ENCODE results near the gene TUBA8. TPM values are rescaled to one million over a fixed set of nuclear protein-coding genes. Genes with fewer than 3 reads are reported as not detected.

Gene TUBA8
- total and polyA plus RNA-seq, 5 experiments from 2014 or later, result 0.80 to 3.9 (median 2.1) TPM; not detected in 1

DNA sequence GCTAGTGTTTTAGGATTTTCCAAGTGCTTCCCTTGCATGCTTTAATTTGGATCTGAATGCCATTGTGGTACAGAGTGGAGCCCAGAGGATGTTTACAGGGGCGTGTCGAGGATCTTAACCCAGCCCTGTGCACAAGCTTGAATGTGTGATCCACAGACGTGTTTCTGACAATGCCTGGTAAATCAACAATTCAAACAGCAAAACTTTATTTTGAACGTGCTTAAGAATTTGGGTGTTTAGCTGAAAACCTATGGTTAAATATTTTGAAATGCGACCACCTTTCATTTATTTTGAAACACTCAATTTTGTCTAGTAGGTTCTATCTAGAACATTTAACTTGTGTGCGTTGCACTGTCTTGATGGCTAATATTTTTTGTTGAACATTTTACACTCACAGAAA lies 1.8 kb downstream of the TUBA8 start:
- Mint-ChIP-seq H3K9me3 (peaks cover 0 to 5% (median 0%) of the 10 kb centered on the region in 9 donors), H3K36me3 (peaks cover 0 to 4% (median 0%) of the 10 kb centered on the region in 3 donors), H3K4me1 (peaks cover 21 to 38% (median 28%) of the 10 kb centered on the region in 4 donors), H3K4me3 (no peak overlapping the region), H3K27ac (no peak overlapping the region), H3K27me3 (peaks cover 16 to 47% (median 28%) of the 10 kb centered on the region in 5 donors)
- ATAC-seq (no peak), DNase-seq (no peak)
- POLR2A ChIA-PET, result no interaction called here

DNA sequence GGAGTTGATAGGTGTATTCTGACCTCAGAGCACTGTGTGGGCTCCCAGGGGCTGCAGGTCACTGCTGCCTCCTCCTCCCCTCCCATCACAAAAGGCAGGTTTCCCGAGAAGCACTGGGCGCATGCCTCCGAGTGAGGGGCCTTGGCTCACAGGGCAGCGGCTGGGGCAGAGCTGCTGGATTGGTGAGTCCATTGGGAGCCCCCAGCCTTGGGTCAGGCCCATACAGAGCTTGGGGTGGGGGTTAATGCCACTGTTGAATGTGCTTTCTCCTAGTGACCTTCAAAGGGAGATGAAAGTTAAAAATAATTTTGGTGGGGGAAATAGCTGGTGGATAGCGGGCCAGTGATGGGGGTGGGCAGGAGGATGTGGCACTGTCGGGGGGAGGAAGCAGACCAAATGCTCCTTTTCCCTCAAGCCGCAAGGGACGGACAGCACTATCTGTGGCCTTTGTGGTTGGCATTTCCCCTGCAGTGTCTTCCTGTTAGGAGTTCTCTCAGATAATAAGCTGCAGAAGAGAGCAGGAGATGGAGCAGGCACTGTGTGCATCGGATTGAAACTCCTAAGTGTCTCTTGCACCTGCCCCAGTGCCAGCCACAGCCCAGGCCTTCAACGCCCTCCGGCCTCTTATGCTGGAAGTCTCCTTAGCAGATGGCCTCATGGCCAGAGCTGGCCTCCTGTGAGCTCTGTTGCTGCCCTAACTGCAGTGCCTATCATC lies 3.2 kb downstream of the TUBA8 start:
- peak overlapping the region in 5 of 10 donors; percentile 12 to 65 (median 55) for H3K4me3 Mint-ChIP-seq
- peak in 1 of 2 donors; percentile 10 for ATAC-seq
- DNase-seq, result no peak
- peaks cover 16 to 45% (median 28%) of the 10 kb centered on the region in 5 donors for H3K27me3 Mint-ChIP-seq
- POLR2A ChIA-PET, result interaction anchor here (0.5 kb wide), 1 partner anchor 70 kb away, joined by 3 read pairs; no protein-coding TSS in a partner anchor
- H3K27ac Mint-ChIP-seq, result peak overlapping the region in 4 of 10 donors; percentile 12 to 69 (median 64)
- peaks cover 0 to 4% (median 0%) of the 10 kb centered on the region in 3 donors for H3K36me3 Mint-ChIP-seq
- peaks cover 21 to 38% (median 28%) of the 10 kb centered on the region in 4 donors for H3K4me1 Mint-ChIP-seq
- no peaks in the 10 kb centered on the region for H3K9me3 Mint-ChIP-seq

DNA sequence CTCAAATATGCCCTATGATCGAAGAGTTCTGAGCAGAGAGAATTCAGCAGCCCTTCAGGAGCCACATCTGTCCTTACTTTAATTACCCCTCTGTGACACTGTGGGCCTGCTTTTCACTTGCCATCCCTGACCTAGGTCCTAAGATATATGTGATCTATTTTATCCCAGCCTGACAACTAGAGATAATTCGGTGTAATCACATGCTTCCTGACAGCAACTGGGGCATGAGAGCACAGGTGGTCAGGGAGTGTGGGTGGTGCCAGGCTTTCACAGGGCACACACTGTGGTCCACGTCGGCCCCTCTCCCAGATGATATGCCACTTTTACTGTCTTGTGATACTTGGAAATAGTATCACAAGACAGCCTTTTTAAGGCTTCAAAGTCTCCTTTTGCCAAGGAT lies 3.9 kb downstream of the TUBA8 start:
- Mint-ChIP-seq H3K4me3 (peak overlapping the region in 5 of 10 donors; percentile 4 to 65 (median 52)), H3K9me3 (no peaks in the 10 kb centered on the region), H3K36me3 (peaks cover 0 to 4% (median 0%) of the 10 kb centered on the region in 3 donors), H3K27me3 (peaks cover 13 to 38% (median 25%) of the 10 kb centered on the region in 5 donors), H3K27ac (peak overlapping the region in 3 of 10 donors; percentile 12 to 69 (median 69)), H3K4me1 (peaks cover 22 to 37% (median 29%) of the 10 kb centered on the region in 4 donors)
- DNase-seq (no peak), ATAC-seq (no peak)
- POLR2A ChIA-PET, result no interaction called here

DNA sequence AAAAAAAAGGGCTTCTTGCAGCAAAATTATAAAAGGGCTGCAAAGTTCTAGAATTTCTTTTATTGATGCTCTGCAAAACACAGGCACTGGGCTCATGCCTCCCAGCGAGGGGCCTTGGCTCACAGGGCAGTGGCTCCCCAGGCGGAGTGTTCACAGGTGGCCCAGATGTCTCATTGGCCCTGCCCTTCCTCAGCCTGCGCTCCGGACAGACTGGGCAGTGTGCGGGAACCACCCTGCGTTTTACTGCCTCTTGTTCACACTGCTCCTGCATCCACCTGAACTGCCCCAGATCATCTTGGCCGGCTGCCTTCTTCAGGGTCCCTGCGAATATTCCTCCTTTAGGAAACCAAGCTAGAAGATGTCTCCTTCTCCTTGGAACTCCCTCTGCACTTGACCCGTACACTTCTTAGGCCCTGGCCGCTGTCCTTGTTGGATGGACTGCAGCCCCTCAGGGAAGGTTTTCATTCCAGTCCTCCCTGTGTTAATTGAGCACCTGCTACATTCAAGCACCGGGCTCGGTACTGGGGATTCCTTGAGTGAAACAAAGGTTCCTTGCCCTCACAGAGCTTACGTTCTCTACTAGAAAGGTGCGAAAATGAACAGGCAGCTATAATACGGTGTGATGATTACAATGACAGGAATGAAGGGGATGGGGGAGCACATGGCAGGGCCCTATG lies 4.5 kb downstream of the TUBA8 start:
- H3K36me3 Mint-ChIP-seq, result peaks cover 0 to 4% (median 0%) of the 10 kb centered on the region in 3 donors
- no peaks in the 10 kb centered on the region for H3K9me3 Mint-ChIP-seq
- no peak overlapping the region for H3K27ac Mint-ChIP-seq
- peaks cover 18 to 35% (median 24%) of the 10 kb centered on the region in 4 donors for H3K4me1 Mint-ChIP-seq
- peaks cover 8 to 32% (median 18%) of the 10 kb centered on the region in 5 donors for H3K27me3 Mint-ChIP-seq
- H3K4me3 Mint-ChIP-seq, result no peak overlapping the region
- DNase-seq (no peak), ATAC-seq (no peak)
- POLR2A ChIA-PET, result no interaction called here

DNA sequence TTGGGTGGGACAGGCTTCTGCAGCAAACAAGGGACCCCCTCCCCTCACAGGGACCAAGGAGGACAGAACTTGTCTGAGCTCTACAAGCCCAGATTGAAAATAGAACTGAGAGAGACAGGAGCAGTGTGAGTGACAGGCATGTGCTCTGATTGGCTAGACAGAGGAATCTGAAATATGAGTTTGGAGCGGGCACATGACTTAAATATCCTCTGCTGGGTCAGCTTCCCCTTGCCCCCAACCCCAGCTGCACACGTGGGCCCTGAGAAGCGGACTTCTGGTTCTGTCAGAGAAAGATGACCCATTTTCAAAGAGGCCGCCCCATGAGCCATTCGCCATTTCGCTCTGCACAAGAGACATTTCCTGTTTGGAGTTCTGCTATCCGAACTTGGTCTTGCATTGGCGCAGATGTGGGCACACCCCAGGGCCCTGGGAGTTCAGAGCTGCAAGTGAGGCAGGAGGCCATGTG lies 5.3 kb downstream of the TUBA8 start:
- no peak overlapping the region for H3K4me3 Mint-ChIP-seq
- peak overlapping the region in 2 of 10 donors; percentile 53 to 56 for H3K27ac Mint-ChIP-seq
- ATAC-seq (no peak), DNase-seq (no peak)
- peaks cover 0 to 4% (median 0%) of the 10 kb centered on the region in 3 donors for H3K36me3 Mint-ChIP-seq
- H3K27me3 Mint-ChIP-seq, result peaks cover 8 to 24% (median 13%) of the 10 kb centered on the region in 5 donors
- POLR2A ChIA-PET, result no interaction called here
- H3K9me3 Mint-ChIP-seq, result no peaks in the 10 kb centered on the region
- peaks cover 16 to 30% (median 20%) of the 10 kb centered on the region in 4 donors for H3K4me1 Mint-ChIP-seq

DNA sequence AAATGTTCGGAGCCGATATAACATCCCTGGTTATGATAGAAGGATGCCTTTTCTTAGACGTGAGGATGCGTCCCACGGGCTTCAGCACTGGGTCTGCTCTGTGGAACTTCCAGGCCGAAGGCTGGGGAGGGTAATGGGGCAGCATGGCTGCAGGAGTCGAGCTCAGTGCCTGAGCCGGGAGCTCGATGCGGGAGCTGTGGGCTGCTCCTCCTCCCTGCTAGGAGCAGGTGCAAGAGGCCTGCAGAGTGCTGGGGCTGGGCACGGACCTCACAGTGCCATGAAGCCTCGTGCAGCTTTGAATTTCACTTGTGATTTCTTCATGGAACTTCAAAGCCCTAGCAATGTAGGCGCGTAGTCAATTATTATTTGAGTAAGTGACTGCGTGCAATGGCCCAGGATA lies 6.0 kb downstream of the TUBA8 start:
- Mint-ChIP-seq H3K4me3 (no peak overlapping the region), H3K4me1 (peaks cover 16 to 30% (median 18%) of the 10 kb centered on the region in 4 donors), H3K36me3 (peaks cover 0 to 4% (median 0%) of the 10 kb centered on the region in 3 donors), H3K27ac (no peak overlapping the region), H3K27me3 (peaks cover 7 to 17% (median 8%) of the 10 kb centered on the region in 5 donors), H3K9me3 (no peaks in the 10 kb centered on the region)
- POLR2A ChIA-PET, result no interaction called here
- DNase-seq (no peak), ATAC-seq (no peak)

DNA sequence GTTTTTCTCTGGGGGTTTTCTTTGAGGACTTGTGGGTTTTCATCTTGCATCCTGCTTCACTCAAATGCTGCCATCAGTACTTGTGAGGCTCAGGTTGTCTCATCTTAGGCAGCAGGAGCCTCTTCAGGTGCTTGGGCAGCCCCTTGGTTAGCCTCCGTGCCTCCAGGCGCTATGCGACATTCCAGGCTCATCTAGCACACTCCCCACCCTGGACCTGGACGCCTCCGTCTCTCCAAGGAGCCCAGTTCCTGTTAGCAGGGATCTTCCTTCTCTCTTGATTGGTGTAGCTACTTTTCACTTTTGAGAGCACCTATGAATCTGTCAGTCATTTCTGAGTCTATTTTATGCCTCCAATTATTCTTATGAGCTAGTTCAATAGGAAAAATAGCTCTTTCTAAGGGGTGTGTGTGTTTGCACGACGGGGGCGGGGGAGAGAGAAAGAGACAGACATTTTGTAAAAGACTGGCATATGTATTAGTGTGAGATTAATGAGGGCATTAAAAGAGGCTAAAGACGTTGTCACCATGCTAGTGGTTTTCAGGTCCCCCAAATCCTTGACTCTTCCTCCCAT lies 7.8 kb downstream of the TUBA8 start:
- no peaks in the 10 kb centered on the region for H3K9me3 Mint-ChIP-seq
- peak overlapping the region in 1 of 10 donors; percentile 48 for H3K27ac Mint-ChIP-seq
- no peak for ATAC-seq
- no peak overlapping the region for H3K4me3 Mint-ChIP-seq
- peaks cover 0 to 4% (median 0%) of the 10 kb centered on the region in 3 donors for H3K36me3 Mint-ChIP-seq
- H3K4me1 Mint-ChIP-seq, result peaks cover 13 to 27% (median 17%) of the 10 kb centered on the region in 4 donors
- DNase-seq, result no peak
- H3K27me3 Mint-ChIP-seq, result peaks cover 7 to 12% (median 7%) of the 10 kb centered on the region in 5 donors
- POLR2A ChIA-PET, result no interaction called here

DNA sequence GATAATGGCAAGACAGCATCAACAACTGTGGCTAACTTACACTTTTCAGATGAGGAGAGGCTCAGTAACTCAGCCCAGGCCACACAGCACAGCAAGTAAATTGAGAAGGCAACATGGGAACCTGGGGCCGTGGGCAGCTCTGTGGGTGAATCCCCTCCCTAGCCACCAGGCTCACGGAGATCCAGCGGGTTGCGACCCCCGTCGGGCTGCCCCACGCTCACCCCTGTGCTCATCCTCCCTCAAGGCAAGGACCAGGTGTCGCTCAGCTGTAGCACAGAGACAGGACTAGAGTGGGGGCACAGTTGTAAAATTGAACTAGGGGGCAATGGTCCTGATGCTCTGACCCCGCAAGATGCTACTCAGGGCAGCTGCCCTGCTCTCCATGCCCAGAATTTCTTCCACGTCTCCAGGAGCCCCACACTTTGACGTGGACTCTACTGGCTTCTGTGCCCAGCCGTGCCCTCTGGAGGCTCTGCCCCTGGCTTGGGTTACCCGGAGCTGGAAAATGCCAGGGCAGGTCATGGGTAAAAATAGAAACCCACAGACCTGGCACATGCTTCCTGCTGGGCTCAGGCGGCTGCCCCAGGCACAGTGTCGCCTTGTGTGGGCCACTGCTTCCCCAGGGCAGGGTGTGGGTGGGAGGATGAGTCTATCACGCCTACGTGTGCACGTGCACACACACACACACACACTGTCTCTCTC lies 9.0 kb downstream of the TUBA8 start:
- Mint-ChIP-seq H3K27ac (no peak overlapping the region), H3K4me3 (no peak overlapping the region), H3K4me1 (peaks cover 2 to 16% (median 7%) of the 10 kb centered on the region in 4 donors), H3K9me3 (no peaks in the 10 kb centered on the region), H3K36me3 (no peaks in the 10 kb centered on the region), H3K27me3 (peaks cover 0 to 2% (median under 1%) of the 10 kb centered on the region in 5 donors)
- ATAC-seq, result no peak
- POLR2A ChIA-PET, result no interaction called here
- DNase-seq, result no peak

DNA sequence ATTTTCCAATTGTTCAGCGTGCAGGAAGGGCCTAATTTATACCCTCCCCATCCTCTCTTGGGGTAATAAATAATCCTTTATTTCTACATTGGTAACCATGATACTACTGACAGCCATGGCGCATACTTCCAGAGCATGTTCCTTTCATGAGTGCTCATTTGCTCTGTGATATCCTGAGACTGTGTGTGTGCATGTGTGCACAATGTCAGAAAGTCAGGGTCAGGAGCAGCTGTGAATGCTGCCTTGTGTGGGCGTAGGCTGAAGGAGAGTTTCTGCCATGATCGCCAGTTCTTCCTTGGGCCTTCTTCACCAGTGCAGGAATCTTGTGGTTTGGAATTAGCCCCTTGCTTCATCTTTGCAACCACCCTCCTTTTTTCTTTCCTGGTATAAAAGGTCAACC lies 10.2 kb downstream of the TUBA8 start:
- POLR2A ChIA-PET, result no interaction called here
- no peak overlapping the region for H3K4me3 Mint-ChIP-seq
- H3K27ac Mint-ChIP-seq, result no peak overlapping the region
- H3K4me1 Mint-ChIP-seq, result peaks cover 0 to 9% (median 6%) of the 10 kb centered on the region in 4 donors
- no peaks in the 10 kb centered on the region for H3K9me3 Mint-ChIP-seq
- ATAC-seq (no peak), DNase-seq (no peak)
- H3K27me3 Mint-ChIP-seq, result peaks cover 0 to 2% (median 0%) of the 10 kb centered on the region in 5 donors
- no peaks in the 10 kb centered on the region for H3K36me3 Mint-ChIP-seq

DNA sequence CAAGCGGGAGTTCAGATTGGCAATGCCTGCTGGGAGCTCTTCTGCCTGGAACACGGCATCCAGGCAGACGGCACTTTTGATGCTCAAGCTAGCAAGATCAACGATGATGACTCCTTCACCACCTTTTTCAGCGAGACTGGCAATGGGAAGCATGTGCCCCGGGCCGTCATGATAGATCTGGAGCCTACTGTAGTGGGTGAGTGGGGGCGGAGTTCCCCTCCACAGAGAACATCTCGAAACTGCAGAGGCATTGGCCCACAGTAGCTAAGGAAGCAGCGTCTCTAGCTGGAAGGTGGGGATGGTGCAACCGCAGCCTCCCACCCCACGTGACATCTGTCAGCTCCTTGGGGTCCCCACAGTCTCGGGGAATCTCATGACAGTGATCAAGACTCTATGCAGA lies 10.9 kb downstream of the TUBA8 start:
- POLR2A ChIA-PET, result no interaction called here
- no peak for DNase-seq
- H3K4me1 Mint-ChIP-seq, result peaks cover 0 to 9% (median 6%) of the 10 kb centered on the region in 4 donors
- H3K27ac Mint-ChIP-seq, result no peak overlapping the region
- H3K27me3 Mint-ChIP-seq, result peaks cover 0 to 2% (median 0%) of the 10 kb centered on the region in 5 donors
- ATAC-seq, result no peak
- peaks cover under 1 to 3% (median 3%) of the 10 kb centered on the region in 3 donors for H3K36me3 Mint-ChIP-seq
- H3K4me3 Mint-ChIP-seq, result no peak overlapping the region
- no peaks in the 10 kb centered on the region for H3K9me3 Mint-ChIP-seq

DNA sequence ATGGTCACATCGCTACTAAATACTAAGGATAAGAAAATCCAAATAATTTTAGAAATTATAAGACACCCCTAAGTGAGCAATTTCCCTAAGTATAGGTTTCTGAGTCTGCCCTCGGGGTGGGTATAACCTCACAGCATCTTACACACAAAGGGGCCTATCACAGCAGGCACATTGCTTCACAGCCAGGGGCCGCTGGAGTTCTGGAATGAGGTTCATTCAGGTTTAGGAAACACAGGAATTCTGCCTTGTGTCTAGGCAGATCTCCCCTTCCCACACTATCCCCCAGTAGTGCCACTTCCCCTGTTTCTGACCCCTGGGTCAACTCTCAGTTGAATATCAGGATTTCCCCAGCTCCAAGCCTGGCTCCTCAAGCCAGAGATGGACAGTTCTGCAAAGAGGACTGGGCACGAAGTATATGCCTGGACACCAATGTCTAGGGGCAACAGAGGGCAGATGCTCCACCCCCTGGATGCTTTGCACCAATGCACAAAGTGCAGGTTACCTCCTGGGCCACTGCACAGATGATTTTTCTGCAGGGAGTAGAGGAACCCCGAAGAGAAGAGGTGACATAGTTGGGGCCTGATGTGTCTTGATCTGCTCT lies 11.4 kb downstream of the TUBA8 start:
- DNase-seq (no peak), ATAC-seq (no peak)
- Mint-ChIP-seq H3K4me3 (no peak overlapping the region), H3K9me3 (no peaks in the 10 kb centered on the region), H3K36me3 (peaks cover 4 to 6% (median 6%) of the 10 kb centered on the region in 3 donors), H3K27me3 (peaks cover 0 to 2% (median 0%) of the 10 kb centered on the region in 5 donors), H3K27ac (no peak overlapping the region), H3K4me1 (peaks cover 0 to 9% (median 6%) of the 10 kb centered on the region in 4 donors)
- POLR2A ChIA-PET, result no interaction called here

All from naive thymus-derived CD8-positive, alpha-beta T cell (primary cell).